Stimulated activated CD8-positive, alpha-beta memory T cell treated with anti-CD3 and anti-CD28 coated beads, Interleukin-4, amount 100 ng/mL, for 1 hour (primary cell): Measurements from ENCODE around the gene IPO9.

Experiments used
- DNase-seq, 2 donors: peaks; one replicate each; pipeline ENCODE4 v3.0.0-alpha.2; 2020; ENCODE audit warnings: low read depth in 2 of 2, low spot score in 1 of 2

Gene IPO9

GRCh38 chr1:201828820-201829774 lies at the start of gene IPO9:
Gene IPO9 (plus strand): TSS chr1:201829157. CDS start chr1:201829210, 53 bp downstream.
- peak; percentile 88 for DNase-seq

GRCh38 chr1:201779351-201779880 lies 49.5 kb upstream of the IPO9 start:
- DNase-seq = no peak

DNA sequence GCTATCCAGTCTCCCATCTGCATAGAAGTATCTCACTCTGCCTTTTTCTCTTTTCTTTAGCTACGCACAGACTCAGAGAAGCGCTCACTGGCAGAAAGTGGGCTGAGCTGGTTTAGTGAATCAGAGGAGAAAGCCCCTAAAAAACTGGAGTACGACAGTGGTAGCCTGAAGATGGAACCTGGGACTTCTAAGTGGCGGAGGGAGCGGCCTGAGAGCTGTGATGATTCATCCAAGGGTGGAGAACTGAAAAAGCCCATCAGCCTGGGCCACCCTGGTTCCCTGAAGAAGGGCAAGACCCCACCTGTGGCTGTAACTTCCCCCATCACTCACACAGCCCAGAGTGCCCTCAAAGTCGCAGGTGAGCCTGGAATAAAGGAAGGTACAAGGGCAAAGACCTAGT lies 48.0 kb upstream of the IPO9 start:
- no peak for DNase-seq

- no peak for DNase-seq
Measured at GRCh38 chr1:201781437-201781836, 47.5 kb upstream of the IPO9 start.

GRCh38 chr1:201782353-201782752 lies 46.6 kb upstream of the IPO9 start:
- no peak for DNase-seq

- DNase-seq = no peak
Measured at GRCh38 chr1:201783058-201783457, 45.9 kb upstream of the IPO9 start.

DNA sequence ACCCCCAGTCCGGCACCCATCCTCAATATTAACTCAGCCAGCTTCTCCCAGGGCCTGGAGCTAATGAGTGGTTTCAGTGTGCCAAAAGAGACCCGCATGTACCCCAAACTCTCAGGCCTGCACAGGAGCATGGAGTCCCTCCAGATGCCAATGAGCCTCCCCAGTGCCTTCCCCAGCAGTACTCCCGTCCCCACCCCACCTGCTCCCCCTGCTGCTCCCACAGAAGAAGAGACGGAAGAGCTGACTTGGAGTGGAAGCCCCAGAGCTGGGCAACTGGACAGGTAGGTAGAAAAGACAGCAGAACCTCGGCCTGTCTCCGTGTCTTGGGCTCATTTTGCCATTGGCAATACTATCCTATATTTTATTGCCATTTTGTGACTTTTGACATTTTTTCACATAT lies 45.4 kb upstream of the IPO9 start:
- no peak for DNase-seq

- no peak for DNase-seq
Measured at GRCh38 chr1:201785291-201785690, 43.7 kb upstream of the IPO9 start.

DNA sequence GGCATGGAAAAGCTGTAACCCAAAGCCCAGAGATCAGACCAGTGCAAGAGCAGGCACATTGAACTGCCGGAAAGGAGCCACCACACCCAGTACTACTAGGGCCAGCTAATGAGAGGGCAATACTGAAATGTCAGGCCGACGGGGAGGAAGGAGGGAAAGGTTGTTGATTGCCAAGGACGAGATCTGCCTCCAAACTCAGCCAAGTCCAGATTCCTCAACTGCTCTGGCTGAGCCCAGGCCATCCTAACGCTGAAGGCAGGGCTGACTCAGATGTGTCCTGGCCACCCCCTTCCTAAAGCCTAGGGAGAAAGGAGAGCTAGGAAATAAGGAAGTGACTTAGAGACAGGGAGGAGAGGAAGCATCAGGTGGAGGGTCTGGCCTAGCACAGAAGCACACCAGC lies 42.1 kb upstream of the IPO9 start:
- no peak for DNase-seq

- DNase-seq = no peak
Measured at GRCh38 chr1:201788296-201788695, 40.7 kb upstream of the IPO9 start.

- no peak for DNase-seq
Measured at GRCh38 chr1:201789245-201789644, 39.7 kb upstream of the IPO9 start.

DNA sequence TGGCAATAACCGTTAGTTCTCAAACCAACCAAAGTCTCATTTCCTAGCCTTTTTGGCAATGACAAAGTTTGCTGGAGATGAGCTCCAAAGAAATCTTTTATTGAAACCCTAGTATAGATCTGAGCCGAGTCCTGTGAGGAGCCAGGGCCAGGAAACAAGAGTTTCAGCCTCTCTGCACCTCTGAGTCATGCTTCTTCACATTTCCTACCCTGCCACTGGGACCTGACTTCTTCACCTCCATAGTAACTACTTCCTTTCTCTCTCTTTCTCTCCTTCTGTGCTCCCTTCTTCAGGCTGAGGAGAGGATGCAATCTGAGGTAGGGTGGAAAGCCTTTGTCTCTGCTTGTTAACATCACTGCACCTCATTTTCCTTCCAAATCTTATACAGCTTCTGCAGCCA lies 38.7 kb upstream of the IPO9 start:
- DNase-seq = no peak

- DNase-seq = no peak
Measured at GRCh38 chr1:201791051-201791778, 37.7 kb upstream of the IPO9 start.

GRCh38 chr1:201791779-201792173 lies 37.2 kb upstream of the IPO9 start:
- DNase-seq = no peak

GRCh38 chr1:201792534-201793305 lies 36.2 kb upstream of the IPO9 start:
- DNase-seq = peak; percentile 3 to 9

DNA sequence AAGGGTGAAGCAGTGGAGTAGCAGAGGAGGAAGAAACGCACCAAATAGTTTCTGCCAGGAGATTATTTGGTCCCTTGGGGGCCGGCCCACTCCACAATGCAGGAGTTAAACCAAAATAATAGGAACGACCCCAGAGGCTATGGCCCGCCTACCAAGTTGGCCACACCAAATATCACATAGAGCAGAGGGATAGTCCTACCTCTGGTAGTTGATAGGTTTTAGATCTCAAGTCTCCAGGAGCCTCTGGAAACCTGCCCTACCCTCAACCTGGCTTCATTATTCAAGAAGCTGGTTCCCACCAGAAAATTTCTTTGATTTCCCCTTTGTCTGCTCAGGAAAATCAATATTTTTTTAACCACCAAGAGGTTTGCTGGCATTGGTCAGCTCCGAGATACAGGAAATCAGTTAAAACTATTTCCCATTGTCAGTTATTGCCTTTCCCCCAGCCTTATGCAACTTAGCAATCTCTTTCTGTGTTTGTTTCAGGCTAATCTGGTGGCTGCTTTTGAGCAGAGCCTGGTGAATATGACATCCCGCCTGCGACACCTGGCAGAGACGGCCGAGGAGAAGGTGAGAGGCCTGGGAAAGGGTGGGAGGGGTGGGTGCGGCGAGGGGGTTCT lies 35.5 kb upstream of the IPO9 start:
- DNase-seq = no peak

GRCh38 chr1:201795066-201795465 lies 33.9 kb upstream of the IPO9 start:
- no peak for DNase-seq

DNA sequence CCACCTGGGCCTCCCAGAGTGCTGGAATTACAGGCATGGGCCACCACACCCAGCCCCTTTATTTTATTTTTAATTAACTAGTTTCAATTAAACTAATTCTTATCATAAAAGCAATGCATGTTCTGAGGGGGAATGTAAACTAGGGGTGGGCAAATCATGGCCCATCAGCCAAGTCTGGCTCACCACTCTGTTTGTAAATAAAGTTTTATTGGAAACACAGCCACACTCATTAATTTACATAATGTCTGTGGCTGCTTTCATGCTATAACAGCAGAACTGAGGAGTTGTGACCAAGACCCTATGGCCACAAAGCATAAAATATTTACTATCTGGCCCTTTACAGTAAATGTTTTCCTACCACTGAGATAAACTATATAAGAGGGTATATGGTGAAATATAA lies 28.7 kb upstream of the IPO9 start:
- DNase-seq = no peak

- DNase-seq = no peak
Measured at GRCh38 chr1:201806801-201807200, 22.2 kb upstream of the IPO9 start.

DNA sequence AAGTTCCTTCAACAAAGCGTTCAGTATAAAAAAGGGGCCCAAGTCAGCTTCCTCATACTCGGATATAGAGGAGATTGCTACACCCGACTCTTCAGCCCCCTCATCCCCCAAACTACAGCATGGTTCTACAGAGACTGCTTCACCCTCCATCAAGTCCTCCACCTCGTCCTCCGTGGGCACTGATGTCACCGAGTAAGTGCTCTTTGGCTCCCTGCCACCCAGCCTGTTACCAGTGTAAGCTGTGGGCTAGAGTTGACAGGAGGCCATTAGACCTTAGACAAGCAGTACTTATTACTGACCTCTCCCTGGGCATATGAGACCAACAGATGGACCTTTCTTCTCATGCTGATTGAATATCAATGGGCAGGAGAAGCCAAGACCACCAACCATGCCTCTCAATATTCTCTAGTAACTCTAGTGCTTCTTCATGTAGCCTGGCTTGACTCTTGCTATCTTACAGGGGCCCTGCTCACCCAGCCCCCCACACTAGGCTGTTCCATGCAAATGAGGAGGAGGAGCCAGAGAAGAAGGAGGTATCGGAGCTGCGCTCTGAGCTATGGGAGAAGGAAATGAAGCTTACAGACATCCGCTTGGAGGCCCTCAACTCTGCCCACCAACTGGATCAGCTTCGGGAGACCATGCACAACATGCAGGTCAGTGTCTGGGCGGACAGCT lies 20.9 kb upstream of the IPO9 start:
- no peak for DNase-seq
